Prostate gland (tissue), 2 donors: ENCODE results near the gene PIM3. TPM values are rescaled to one million over a fixed set of nuclear protein-coding genes. Genes with fewer than 3 reads are reported as not detected.

ENCODE experiments used
- DNase-seq: peaks from one replicate; pipeline ENCODE4 v3.0.0-alpha.2; 2019; ENCODE audit warnings: low spot score
- H3K27ac ChIP-seq, 2 donors: fragments of 200-600 bp; sonication (generic); 2 replicates each; pipeline ENCODE4 v1.5.1; 2017 to 2019
- H3K27me3 ChIP-seq: fragments of 200-600 bp; sonication (generic); replicated peaks from 2 replicates; pipeline ENCODE4 v1.5.1; 2019; ENCODE audit not compliant: insufficient read depth
- H3K36me3 ChIP-seq, 2 donors: fragments of 200-600 bp; sonication (generic); 1 replicate in 1 of 2; 2 replicates in 1 of 2; pipeline versions ENCODE4 v1.5.1 to v1.8.1; 2017 to 2019
- H3K4me1 ChIP-seq: fragments of 200-600 bp; sonication (generic); replicated peaks from 2 replicates; pipeline ENCODE4 v1.5.1; 2019
- H3K4me3 ChIP-seq, 2 donors: fragments of 200-600 bp; sonication (generic); 2 replicates each; pipeline ENCODE4 v1.5.1; 2017 to 2019
- H3K9me3 ChIP-seq: fragments of 200-600 bp; sonication (generic); 2 replicates; pipeline ENCODE4 v1.5.1; 2017
- CTCF ChIP-seq, 4 experiments: fragments of 200-600 bp in 2 of 4; fragments of 450-650 bp in 2 of 4; sonication (generic) in 2 of 4; IDR thresholded peaks; 1 replicate in 3 of 4; 2 replicates in 1 of 4; pipeline ENCODE4 v1.5.1; 2016 to 2019; ENCODE audit warnings: antibody characterized with exemption in 4 of 4, mild to moderate bottlenecking in 2 of 4, moderate library complexity in 2 of 4
- POLR2A ChIP-seq: fragments of 450-650 bp; IDR thresholded peaks from one replicate; pipeline ENCODE4 v1.6.1; 2016; ENCODE audit warnings: antibody characterized with exemption, mild to moderate bottlenecking
- POLR2AphosphoS5 ChIP-seq: sonication (generic); formaldehyde crosslinking; IDR thresholded peaks from one replicate; pipeline ENCODE4 v1.6.1; 2017; ENCODE audit warnings: antibody characterized with exemption
- WGBS: methylation state at CpG from one replicate; pipeline ENCODE4 v1.1.5; 2018; 5-methylcytosine and 5-hydroxymethylcytosine counted together
- intact Hi-C: fragments of 100-400 bp; cut with DNase I; formaldehyde crosslinking; loops from one replicate; pipeline ENCODE4 v1.14.2; 2022
- total RNA-seq, 2 donors: library from RNA; depleted of rRNA; stranded (reverse); fragments of >200 nt; gene quantifications; one replicate each; pipeline ENCODE4 v1.1.0, GENCODE V29; 2016

Gene PIM3
- total RNA-seq, 2 donors from 2014 or later, result 126 to 183 TPM

DNA sequence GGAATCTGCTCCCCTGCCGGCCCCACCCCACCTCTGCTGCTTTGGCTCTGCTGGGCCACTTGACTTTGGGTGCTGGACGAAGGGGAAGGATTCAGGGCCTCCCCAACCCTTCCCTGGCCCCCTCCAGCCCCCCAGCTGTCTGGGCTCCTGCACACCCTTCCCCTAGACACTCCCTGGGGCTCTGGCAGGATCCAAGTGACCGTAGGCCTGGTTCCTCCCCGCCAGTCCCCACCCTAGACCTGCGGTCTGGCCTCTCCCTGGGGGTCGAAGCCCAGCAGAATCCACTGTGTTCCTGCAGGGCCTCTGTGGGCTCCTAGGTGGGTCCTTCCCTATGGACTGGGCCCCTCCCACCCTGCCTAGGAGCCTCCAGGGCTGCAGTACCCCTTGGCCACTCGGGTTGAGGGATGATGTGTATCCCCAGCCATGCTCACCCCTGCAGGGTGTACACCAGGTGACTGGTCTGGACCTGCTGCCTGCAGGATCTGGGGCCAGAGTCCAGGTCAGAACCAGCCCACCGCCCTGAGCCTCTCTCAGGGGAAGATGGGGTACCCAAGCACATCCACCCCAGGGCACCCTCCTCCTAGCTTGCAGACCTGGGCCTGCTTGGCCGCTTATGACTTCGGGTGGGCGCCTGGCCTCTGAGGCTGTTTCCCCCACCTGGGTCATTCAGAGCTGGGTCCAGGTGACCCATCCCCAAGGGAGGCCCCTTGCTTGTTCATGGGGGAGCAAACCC is 5.6 kb downstream of the PIM3 start:
- no peak for DNase-seq
- no peak for TF ChIP-seq POLR2A
- TF ChIP-seq POLR2AphosphoS5, result no peak
- no peak for TF ChIP-seq CTCF (IDR thresholded peaks at IDR 0.05)

DNA sequence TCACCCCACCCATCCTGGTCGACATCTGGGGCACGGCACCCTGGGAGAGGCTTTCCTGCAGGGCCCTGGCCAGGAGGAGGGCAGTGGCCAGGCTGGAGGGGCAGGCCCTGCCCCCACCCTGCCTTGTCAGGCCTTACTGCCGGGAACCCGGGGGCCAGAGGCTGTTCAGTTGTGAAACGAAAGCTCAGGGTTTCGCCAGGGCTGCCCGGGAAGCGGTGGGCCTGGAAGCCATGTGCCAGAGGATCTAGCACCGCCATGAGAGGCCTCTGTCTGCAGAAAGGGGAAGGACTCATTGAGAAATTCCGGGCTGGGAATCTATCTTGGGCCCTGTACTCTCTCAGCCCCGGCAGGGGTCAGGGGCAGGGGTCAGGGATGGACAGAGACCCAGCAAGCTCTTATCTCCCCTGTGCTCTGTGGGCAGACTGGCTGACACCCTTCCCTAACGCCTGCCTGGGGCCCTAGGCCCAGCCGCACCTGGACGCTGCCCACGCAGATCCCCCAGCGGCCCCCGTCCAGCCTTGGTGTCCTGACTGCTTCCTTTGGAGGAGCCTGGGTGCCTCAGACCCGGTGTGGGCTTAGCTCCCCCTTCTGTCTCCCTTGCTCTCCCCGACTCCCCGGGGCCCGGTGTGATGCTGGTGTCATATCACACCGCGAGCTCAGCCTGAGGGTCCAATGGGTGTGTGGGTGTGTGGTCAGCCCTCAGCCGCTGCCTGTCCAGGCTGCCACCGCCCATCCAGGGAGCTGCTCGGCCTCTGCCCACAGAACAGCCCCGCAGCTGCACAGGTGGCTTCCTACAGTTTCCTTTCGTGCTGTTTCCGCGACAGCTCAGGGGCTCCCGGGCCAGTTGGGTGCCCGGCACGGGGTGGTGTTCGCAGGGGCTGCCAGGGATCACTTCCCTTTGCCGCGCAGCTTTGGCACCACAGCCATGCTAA is 6.5 kb downstream of the PIM3 start:
- H3K4me1 ChIP-seq, result peaks cover 15% of the 10 kb centered on the region
- no peak for TF ChIP-seq POLR2A
- TF ChIP-seq CTCF (IDR thresholded peaks at IDR 0.05), result no peak
- TF ChIP-seq POLR2AphosphoS5, result no peak
- H3K27me3 ChIP-seq, result no peaks in the 10 kb centered on the region
- intact Hi-C loops, result loop anchor here (5.0 kb wide), 1 partner anchor 40 kb away; no protein-coding TSS in a partner anchor
- no peaks in the 10 kb centered on the region for H3K9me3 ChIP-seq
- DNase-seq, result no peak
- H3K4me3 ChIP-seq, result no peak overlapping the region
- H3K36me3 ChIP-seq, result peaks cover 7 to 10% of the 10 kb centered on the region in 2 donors
- WGBS, result 64% methylated on average over 34 of the region's 36 CpGs
- H3K27ac ChIP-seq, result peak overlapping the region; percentile 92 to 99

More for the DNA sequence above, 5.6 kb downstream of the PIM3 start:
- Histone ChIP-seq H3K4me3 (no peak overlapping the region), H3K27me3 (no peaks in the 10 kb centered on the region), H3K4me1 (peaks cover 8% of the 10 kb centered on the region), H3K36me3 (peaks cover 7 to 16% of the 10 kb centered on the region in 2 donors), H3K27ac (peak overlapping the region; percentile 92 to 99), H3K9me3 (no peaks in the 10 kb centered on the region)
- intact Hi-C loops, result loop anchor here (5.0 kb wide), 1 partner anchor 39 kb away; no protein-coding TSS in a partner anchor
- WGBS, result 87% methylated on average over 11 of the region's 11 CpGs

DNA sequence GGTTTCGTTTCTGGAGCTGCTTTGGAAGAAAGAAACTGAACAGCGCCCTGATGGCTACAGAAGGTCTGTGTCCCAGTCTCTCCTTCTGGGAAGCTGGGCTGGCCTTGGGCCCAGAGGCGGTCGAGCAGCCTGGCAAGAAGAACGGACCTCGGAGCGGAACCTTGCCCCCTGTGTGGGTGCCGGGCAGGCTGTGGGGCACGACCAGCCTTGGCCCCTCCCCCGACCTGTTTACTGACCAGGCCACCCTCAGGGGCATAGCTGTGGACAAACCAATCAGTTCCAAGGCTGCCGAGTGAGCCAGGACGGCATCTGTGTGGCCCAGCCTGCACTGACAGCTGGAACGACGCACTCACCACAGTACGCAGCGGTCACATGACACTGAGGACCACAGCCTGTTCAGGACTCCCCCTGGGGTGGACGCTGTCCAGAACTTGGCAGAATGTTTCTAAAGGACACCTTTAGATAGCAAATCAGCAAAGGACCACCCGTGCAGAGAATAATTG is 7.2 kb downstream of the PIM3 start:
- Histone ChIP-seq H3K27me3 (no peaks in the 10 kb centered on the region), H3K4me1 (peaks cover 15% of the 10 kb centered on the region), H3K27ac (peak overlapping the region; percentile 92 to 99), H3K36me3 (peaks cover 7 to 8% of the 10 kb centered on the region in 2 donors), H3K4me3 (no peak overlapping the region), H3K9me3 (no peaks in the 10 kb centered on the region)
- 50% methylated on average over 18 of the region's 18 CpGs for WGBS
- intact Hi-C loops, result loop anchor here (5.0 kb wide), 1 partner anchor 40 kb away; no protein-coding TSS in a partner anchor
- TF ChIP-seq POLR2A (no peak), POLR2AphosphoS5 (no peak), CTCF (IDR thresholded peaks at IDR 0.05) (no peak)
- peak; percentile 16 for DNase-seq

- intact Hi-C loops, result loop anchor here (5.0 kb wide), 1 partner anchor 41 kb away; no protein-coding TSS in a partner anchor
Measured at GRCh38 chr22:49968313-49968830, 7.8 kb downstream of the PIM3 start.

More at GRCh38 chr22:49968313-49968830, 7.8 kb downstream of the PIM3 start:
- WGBS, result 82% methylated on average over 5 of the region's 11 CpGs
- Histone ChIP-seq H3K9me3 (no peaks in the 10 kb centered on the region), H3K4me3 (no peak overlapping the region), H3K27ac (peak overlapping the region; percentile 92 to 99), H3K27me3 (no peaks in the 10 kb centered on the region), H3K36me3 (peaks cover 2 to 3% of the 10 kb centered on the region in 2 donors), H3K4me1 (peaks cover 13% of the 10 kb centered on the region)
- DNase-seq, result no peak
- TF ChIP-seq CTCF (IDR thresholded peaks at IDR 0.05), result no peak
- TF ChIP-seq POLR2A, result no peak
- no peak for TF ChIP-seq POLR2AphosphoS5
